Large intestine (tissue), 3 donors: ENCODE data around the gene ZNF423. TPM values are rescaled to one million over a fixed set of nuclear protein-coding genes. Genes with fewer than 3 reads are reported as not detected.

Source experiments
- DNase-seq, 2 donors: peaks; one replicate each; pipeline versions ENCODE4 v3.0.0 to v3.0.0-alpha.2; 2013
- H3K27ac ChIP-seq: one replicate; pipeline ENCODE4 v1.5.1; 2013; ENCODE audit warnings: low read length
- H3K27me3 ChIP-seq: 2 replicates; pipeline ENCODE4 v1.6.1; 2013; ENCODE audit warnings: low read length; ENCODE audit not compliant: control insufficient read depth, insufficient read depth
- H3K36me3 ChIP-seq: 2 replicates; pipeline ENCODE4 v1.6.1; 2013; ENCODE audit warnings: low read length; ENCODE audit not compliant: control insufficient read depth, insufficient read depth
- H3K4me1 ChIP-seq: one replicate; pipeline ENCODE4 v1.6.1; 2013; ENCODE audit warnings: low read length; ENCODE audit not compliant: control insufficient read depth, insufficient read depth
- H3K4me3 ChIP-seq: one replicate; pipeline ENCODE4 v1.5.1; 2013; ENCODE audit warnings: low read length
- H3K9me3 ChIP-seq: one replicate; pipeline ENCODE4 v1.6.1; 2013; ENCODE audit warnings: mild to moderate bottlenecking, low read depth, low read length, moderate library complexity; ENCODE audit not compliant: control insufficient read depth
- WGBS: methylation state at CpG from one replicate; pipeline ENCODE4 v1.1.5; 2013; ENCODE audit warnings: low lambda C conversion rate; ENCODE audit not compliant: insufficient coverage; 5-methylcytosine and 5-hydroxymethylcytosine counted together
- polyA plus RNA-seq: library from polyadenylated mRNA; unstranded; fragments of 120-200 nt; gene quantifications from one replicate; pipeline ENCODE4 v1.2.1, GENCODE V29; 2013

Gene ZNF423
- polyA plus RNA-seq, 1 donor: 6.7 TPM

DNA sequence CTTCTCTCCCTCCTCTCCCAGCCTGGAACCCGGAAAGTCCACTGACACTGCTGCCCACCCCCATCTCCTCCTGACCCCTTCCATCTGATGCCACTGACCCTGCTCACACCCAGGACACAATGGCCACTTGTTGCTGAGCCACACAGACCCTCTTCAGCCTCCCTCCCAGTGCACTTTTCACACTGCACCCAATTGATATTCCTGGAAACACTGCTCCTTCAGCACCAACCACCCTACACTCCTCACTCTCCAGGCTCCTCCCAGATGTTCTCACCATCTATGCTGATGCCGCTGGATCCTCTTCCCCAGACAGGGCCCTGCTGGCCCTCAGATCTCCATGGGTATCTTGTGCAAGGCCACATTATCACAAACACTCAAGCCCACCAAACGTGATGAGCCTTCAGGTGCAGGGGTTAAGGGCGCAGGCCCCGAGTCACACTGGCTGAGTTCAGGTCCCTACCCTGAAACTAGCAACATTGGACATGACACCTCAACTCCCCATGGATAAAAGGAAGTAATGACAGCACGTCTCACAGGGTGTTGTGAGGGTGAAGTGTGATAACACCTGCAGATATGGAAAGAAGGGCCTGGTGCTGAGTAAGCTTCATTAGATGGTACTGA lies 238.1 kb downstream of the ZNF423 start:
- Histone ChIP-seq H3K9me3 (no peaks in the 10 kb centered on the region), H3K27me3 (no peaks in the 10 kb centered on the region), H3K36me3 (no peaks in the 10 kb centered on the region), H3K4me3 (no peak overlapping the region), H3K27ac (no peak overlapping the region), H3K4me1 (peaks cover 51% of the 10 kb centered on the region)
- no CpG with 5 or more reads among the region's 6 CpGs for WGBS
- DNase-seq: no peak

DNA sequence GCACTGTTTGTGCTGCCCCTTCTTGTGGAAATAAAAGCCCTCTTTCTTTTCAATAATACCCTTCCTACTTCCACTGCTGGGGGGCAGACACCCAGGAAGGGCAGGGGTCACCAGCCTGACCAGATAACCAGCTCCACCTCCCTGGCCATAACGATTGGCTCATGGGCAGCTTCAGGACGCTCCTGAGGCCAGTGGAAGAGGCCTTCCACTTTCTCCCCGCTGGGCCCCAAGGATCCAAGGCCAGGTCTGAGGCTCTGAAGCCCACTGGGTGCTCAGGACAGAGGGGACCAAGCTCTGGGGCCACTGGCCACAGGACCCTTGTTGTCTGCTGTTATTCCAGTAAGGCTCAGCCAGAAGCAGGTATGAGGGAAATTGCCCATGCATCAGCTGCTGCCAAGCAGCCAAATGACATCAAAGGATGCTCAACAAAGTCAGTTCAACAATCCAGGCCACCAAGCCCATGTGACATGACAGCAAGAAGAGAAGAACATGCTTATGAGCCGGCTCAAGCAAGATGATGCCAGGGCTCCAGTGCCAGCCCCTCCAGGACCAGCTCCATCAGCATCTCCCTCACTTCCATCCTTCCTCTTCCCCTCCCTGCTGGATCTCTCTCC lies 238.8 kb downstream of the ZNF423 start:
- Histone ChIP-seq H3K9me3 (no peaks in the 10 kb centered on the region), H3K4me1 (peaks cover 51% of the 10 kb centered on the region), H3K36me3 (no peaks in the 10 kb centered on the region), H3K27ac (no peak overlapping the region), H3K4me3 (no peak overlapping the region), H3K27me3 (no peaks in the 10 kb centered on the region)
- WGBS: no CpG with 5 or more reads among the region's 4 CpGs
- DNase-seq: no peak

GRCh38 chr16:49615576-49615975 lies 240.3 kb downstream of the ZNF423 start:
- H3K27ac ChIP-seq: peak overlapping the region; percentile 52
- no CpG with 5 or more reads among the region's 8 CpGs for WGBS
- DNase-seq: peak; percentile 72 to 76

DNA sequence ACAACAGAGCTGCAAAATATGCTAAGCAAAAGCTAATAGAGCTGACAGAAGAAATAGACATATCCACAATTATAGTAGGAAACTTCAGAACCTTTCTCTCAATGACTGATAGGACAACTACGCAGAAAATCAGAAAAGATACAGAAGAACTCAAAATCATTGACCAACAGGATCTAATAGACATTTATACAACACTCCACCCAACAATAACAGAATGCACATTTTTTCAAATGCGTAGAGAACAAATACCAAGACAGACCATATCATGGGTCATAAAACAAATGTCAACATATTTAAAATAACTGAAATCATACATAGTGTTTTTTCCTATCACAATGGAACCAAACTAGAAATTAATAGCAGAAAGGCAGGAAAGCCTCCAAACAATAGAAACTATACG lies 244.9 kb downstream of the ZNF423 start:
- no peak for DNase-seq
- 20% methylated on average over 1 of the region's 3 CpGs for WGBS
- Histone ChIP-seq H3K4me3 (no peak overlapping the region), H3K27ac (no peak overlapping the region), H3K36me3 (no peaks in the 10 kb centered on the region), H3K9me3 (no peaks in the 10 kb centered on the region), H3K4me1 (peaks cover 5% of the 10 kb centered on the region), H3K27me3 (no peaks in the 10 kb centered on the region)

More at GRCh38 chr16:49615576-49615975, 240.3 kb downstream of the ZNF423 start:
- Histone ChIP-seq H3K27me3 (no peaks in the 10 kb centered on the region), H3K9me3 (no peaks in the 10 kb centered on the region), H3K4me1 (peaks cover 44% of the 10 kb centered on the region), H3K36me3 (no peaks in the 10 kb centered on the region), H3K4me3 (no peak overlapping the region)

DNA sequence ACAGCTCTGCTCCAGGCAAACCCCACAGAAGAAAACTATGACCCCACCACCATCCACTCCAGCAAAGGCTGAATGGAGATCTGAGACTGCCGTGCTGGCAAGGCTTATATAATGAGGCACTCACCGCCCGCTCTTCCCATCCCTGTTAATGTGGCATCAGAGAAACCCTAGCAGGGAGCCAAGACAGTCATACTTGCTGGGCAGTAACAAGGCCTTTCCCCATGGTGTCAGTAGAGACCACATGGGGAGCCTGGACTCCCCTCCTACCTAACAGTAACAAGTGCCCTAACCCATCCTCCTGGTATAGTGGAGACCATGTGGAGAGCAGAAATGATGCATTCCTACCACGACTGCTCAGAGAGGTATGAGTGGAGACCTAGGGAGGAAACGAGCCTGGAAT lies 247.1 kb downstream of the ZNF423 start:
- no peaks in the 10 kb centered on the region for H3K27me3 ChIP-seq
- peak; percentile 32 to 52 for DNase-seq

DNA sequence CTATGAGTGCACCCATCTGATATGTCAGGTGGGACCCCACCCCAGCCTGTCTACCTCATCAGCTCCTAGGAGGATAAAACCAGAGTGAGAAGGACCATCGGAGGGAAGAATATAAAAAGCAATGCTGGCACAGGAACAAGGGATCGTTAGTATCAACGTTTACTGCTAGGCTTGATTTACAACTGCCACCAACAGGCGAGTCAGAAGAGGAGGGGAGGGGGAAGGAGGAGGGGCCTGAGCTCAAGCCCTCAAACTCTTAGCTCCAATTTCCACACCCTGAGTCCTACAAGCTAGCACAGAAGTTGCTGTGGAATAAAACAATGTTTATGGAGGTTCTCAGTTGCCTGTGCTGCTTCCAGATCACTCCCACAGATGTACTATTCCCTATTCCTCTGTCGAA lies 247.8 kb downstream of the ZNF423 start:
- no peak overlapping the region for H3K4me3 ChIP-seq
- H3K9me3 ChIP-seq: no peaks in the 10 kb centered on the region
- H3K27ac ChIP-seq: no peak overlapping the region
- 60% methylated on average over 1 of the region's 5 CpGs for WGBS
- no peaks in the 10 kb centered on the region for H3K4me1 ChIP-seq
- no peaks in the 10 kb centered on the region for H3K27me3 ChIP-seq
- no peaks in the 10 kb centered on the region for H3K36me3 ChIP-seq
- peak in 1 of 2 donors; percentile 48 for DNase-seq

More for the DNA sequence above, 247.1 kb downstream of the ZNF423 start:
- Histone ChIP-seq H3K9me3 (no peaks in the 10 kb centered on the region), H3K4me3 (no peak overlapping the region), H3K4me1 (no peaks in the 10 kb centered on the region), H3K36me3 (no peaks in the 10 kb centered on the region), H3K27ac (no peak overlapping the region)
- no CpG with 5 or more reads among the region's 5 CpGs for WGBS

DNA sequence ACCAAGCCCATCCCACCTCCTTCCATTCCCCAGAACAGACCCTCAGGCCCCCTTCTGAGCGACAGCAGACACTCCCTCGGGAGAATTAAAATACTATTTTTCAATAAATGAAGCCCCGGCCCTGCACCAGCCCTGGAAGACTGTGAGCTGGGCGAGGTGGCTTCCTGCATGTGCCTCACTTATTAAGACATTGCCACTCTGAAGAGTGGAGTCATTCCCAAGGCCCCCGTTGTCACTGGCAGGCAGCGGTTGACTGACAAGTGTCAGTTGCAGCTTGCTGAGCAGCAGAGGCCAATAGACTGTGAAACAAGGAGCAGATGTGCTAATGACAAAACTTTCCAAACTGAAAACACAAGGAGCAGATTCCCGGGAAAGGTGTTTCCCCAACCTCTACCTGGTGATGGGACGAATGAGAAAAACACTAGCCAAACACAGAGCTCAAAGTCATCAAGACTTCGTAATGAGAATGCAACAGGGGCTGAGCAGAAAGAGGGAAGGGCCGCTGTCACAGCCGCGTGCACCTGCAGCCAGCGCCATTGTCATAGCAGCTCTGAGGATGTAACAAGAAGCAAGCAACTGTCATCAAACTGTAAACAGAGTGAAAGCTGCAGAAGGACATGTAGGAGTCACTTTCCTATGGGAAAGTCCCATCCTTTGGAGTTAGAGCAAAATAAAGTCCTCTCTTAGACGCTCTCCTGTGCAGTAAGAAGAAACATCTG lies 250.2 kb downstream of the ZNF423 start:
- H3K36me3 ChIP-seq: peaks cover 2% of the 10 kb centered on the region
- H3K9me3 ChIP-seq: no peaks in the 10 kb centered on the region
- no peak for DNase-seq
- H3K27ac ChIP-seq: no peak overlapping the region
- no peaks in the 10 kb centered on the region for H3K4me1 ChIP-seq
- 90% methylated on average over 2 of the region's 14 CpGs for WGBS
- no peak overlapping the region for H3K4me3 ChIP-seq
- no peaks in the 10 kb centered on the region for H3K27me3 ChIP-seq

DNA sequence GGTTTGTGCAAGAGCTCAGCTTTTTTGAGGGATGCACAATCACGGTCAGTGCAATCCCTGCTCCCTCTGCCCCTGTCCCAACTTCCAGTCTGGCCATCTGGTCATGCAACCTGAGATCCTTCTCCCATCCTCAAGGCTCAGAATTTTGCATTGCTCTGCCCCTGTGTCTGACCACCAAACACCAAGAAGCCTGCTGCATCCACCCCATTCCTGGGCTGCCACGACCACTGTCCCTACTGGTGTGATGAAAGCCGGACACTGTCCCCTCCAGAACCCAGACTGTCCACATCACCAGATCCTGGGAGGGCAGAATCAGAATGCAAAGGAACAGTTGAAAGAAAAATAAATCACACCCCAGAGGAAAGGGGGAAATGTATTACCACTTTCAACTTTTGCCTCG lies 251.3 kb downstream of the ZNF423 start:
- H3K4me3 ChIP-seq: no peak overlapping the region
- no CpG with 5 or more reads among the region's 4 CpGs for WGBS
- DNase-seq: no peak
- no peaks in the 10 kb centered on the region for H3K4me1 ChIP-seq
- H3K9me3 ChIP-seq: no peaks in the 10 kb centered on the region
- no peak overlapping the region for H3K27ac ChIP-seq
- H3K36me3 ChIP-seq: peaks cover 4% of the 10 kb centered on the region
- H3K27me3 ChIP-seq: no peaks in the 10 kb centered on the region

DNA sequence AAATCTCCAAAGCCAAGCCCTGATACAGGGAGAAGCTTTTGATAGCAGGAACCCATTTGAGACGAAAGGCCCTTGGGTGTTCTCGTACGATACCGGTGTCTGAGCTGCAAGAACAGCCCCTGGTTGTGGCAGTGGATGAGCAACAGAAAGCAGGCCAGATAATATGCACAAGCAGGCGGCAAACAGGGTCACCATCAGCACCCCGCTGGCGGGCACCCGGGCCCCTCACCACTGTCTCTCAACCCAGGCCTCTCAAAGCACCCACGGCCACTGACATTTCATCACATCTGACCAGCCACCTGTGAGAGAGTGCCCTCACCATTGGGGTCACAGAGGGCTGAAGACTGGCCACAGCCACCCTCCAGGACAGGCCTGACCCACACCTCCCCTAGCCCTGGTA lies 252.0 kb downstream of the ZNF423 start:
- Histone ChIP-seq H3K4me3 (no peak overlapping the region), H3K27me3 (no peaks in the 10 kb centered on the region), H3K9me3 (no peaks in the 10 kb centered on the region), H3K4me1 (no peaks in the 10 kb centered on the region), H3K27ac (no peak overlapping the region), H3K36me3 (peaks cover 4% of the 10 kb centered on the region)
- no CpG with 5 or more reads among the region's 9 CpGs for WGBS
- no peak for DNase-seq

GRCh38 chr16:49602976-49603310 lies 253.0 kb downstream of the ZNF423 start:
- Histone ChIP-seq H3K4me3 (no peak overlapping the region), H3K27me3 (no peaks in the 10 kb centered on the region), H3K36me3 (peaks cover 4% of the 10 kb centered on the region), H3K27ac (no peak overlapping the region), H3K9me3 (no peaks in the 10 kb centered on the region), H3K4me1 (no peaks in the 10 kb centered on the region)
- no peak for DNase-seq
- WGBS: no CpG with 5 or more reads among the region's 9 CpGs
